SH-SY5Y (cell line): Measurements from ENCODE around the gene TEKT3.

Source experiments
- GATA2 ChIP-seq: IDR thresholded peaks from 2 replicates; pipeline ENCODE4 v1.6.1; 2011; ENCODE audit warnings: mild to moderate bottlenecking, low read depth, low read length
- GATA3 ChIP-seq: IDR thresholded peaks from 2 replicates; pipeline ENCODE4 v1.6.1; 2011; ENCODE audit warnings: low read depth, mild to moderate bottlenecking, low read length, moderate library complexity

DNA sequence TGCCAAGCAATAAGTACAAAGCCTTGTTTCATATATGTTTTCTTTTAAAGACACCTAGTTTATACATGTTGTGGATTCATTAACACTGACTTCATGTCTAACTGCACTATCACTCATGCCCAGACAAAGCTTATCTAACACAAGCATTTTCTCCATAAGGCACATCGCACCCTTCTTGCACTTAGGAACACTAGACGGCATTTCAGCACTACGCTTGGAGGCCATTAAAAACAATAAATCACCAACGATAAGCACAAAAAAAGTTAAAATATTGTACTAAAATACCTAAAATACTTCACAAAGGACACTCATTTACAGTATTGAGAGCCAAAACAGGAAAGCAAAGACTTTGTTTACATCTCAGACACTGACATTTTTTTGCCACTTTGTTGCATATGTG, 39.0 kb upstream of the TEKT3 start:
- TF ChIP-seq GATA2 (no peak), GATA3 (no peak)
